Amniotic epithelial cell (primary cell): ENCODE data around the gene RBMS1.

Experiments used
- DNase-seq: peaks from one replicate; pipeline ENCODE4 v3.0.0-alpha.2; 2010; ENCODE audit warnings: low read depth

The RBMS1 gene

GRCh38 chr2:160408959-160409291 lies 84.7 kb downstream of the RBMS1 start:
- no peak for DNase-seq

- DNase-seq: peak; percentile 52
Observed at GRCh38 chr2:160408173-160408958, 85.2 kb downstream of the RBMS1 start.

GRCh38 chr2:160407393-160408172 lies 86.0 kb downstream of the RBMS1 start:
- peak; percentile 84 for DNase-seq

GRCh38 chr2:160406591-160407392 lies 86.8 kb downstream of the RBMS1 start:
- peak; percentile 87 for DNase-seq

GRCh38 chr2:160405077-160405867 lies 88.3 kb downstream of the RBMS1 start:
- peak; percentile 47 for DNase-seq

GRCh38 chr2:160402997-160403979 lies 90.3 kb downstream of the RBMS1 start:
- peak; percentile 79 for DNase-seq

- no peak for DNase-seq
Observed at GRCh38 chr2:160402501-160402900, 91.1 kb downstream of the RBMS1 start.

- DNase-seq: no peak
Observed at GRCh38 chr2:160401895-160402294, 91.7 kb downstream of the RBMS1 start.

- DNase-seq: no peak
Observed at GRCh38 chr2:160399880-160400279, 93.7 kb downstream of the RBMS1 start.

- no peak for DNase-seq
Observed at GRCh38 chr2:160397530-160397865, 96.1 kb downstream of the RBMS1 start.

- no peak for DNase-seq
Observed at GRCh38 chr2:160394153-160394552, 99.5 kb downstream of the RBMS1 start.

GRCh38 chr2:160392201-160392600 lies 101.4 kb downstream of the RBMS1 start:
- no peak for DNase-seq

- DNase-seq: no peak
Observed at GRCh38 chr2:160390544-160391455, 102.8 kb downstream of the RBMS1 start.

GRCh38 chr2:160389875-160390274 lies 103.7 kb downstream of the RBMS1 start:
- DNase-seq: peak; percentile 80

- no peak for DNase-seq
Observed at GRCh38 chr2:160388464-160389263, 104.9 kb downstream of the RBMS1 start.

GRCh38 chr2:160387558-160388262 lies 105.9 kb downstream of the RBMS1 start:
- DNase-seq: peak; percentile 90

- DNase-seq: no peak
Observed at GRCh38 chr2:160384791-160385190, 108.8 kb downstream of the RBMS1 start.

GRCh38 chr2:160381425-160381951 lies 112.1 kb downstream of the RBMS1 start:
- DNase-seq: peak; percentile 89
